Right lung (tissue), 5 donors: Measurements from ENCODE around the gene ZCCHC3. TPM values are rescaled to one million over a fixed set of nuclear protein-coding genes. Genes with fewer than 3 reads are reported as not detected.

ENCODE experiments used
- DNase-seq, 2 donors: peaks; one replicate each; pipeline ENCODE4 v3.0.0-alpha.2; 2013
- polyA plus RNA-seq, 5 donors: library from polyadenylated mRNA; unstranded; fragments of 120-200 nt; gene quantifications; one replicate each; pipeline versions ENCODE4 v1.2.1 to v1.2.3, GENCODE V29; 2013; ENCODE audit warnings: inconsistent platforms in 1 of 5, low replicate concordance in 1 of 5; ENCODE audit not compliant: insufficient read length in 5 of 5, insufficient read depth in 1 of 5

Gene ZCCHC3
- polyA plus RNA-seq, 5 donors, result 40.2 to 50.2 (median 43.3) TPM

GRCh38 chr20:310645-311044 lies 13.3 kb downstream of the ZCCHC3 start:
- DNase-seq, result no peak

GRCh38 chr20:311609-312008 lies 14.2 kb downstream of the ZCCHC3 start:
- no peak for DNase-seq

GRCh38 chr20:312067-312466 lies 14.7 kb downstream of the ZCCHC3 start:
- DNase-seq, result no peak

GRCh38 chr20:312866-313265 lies 15.5 kb downstream of the ZCCHC3 start:
- DNase-seq, result no peak

GRCh38 chr20:313402-313801 lies 16.0 kb downstream of the ZCCHC3 start:
- no peak for DNase-seq

- DNase-seq, result no peak
Observed at GRCh38 chr20:313948-314347, 16.6 kb downstream of the ZCCHC3 start.

- no peak for DNase-seq
Observed at GRCh38 chr20:316316-317068, 19.1 kb downstream of the ZCCHC3 start.

- DNase-seq, result peak; percentile 89
Observed at GRCh38 chr20:324177-325044, 27.0 kb downstream of the ZCCHC3 start.

- DNase-seq, result peak; percentile 94 to 95
Observed at GRCh38 chr20:325045-325888, 27.9 kb downstream of the ZCCHC3 start, which contains the start of gene SOX12. Gene SOX12, plus strand, starts transcription at chr20:325552. Its CDS starts 373 bp downstream, at chr20:325925.

- peak; percentile 60 to 67 for DNase-seq
Observed at GRCh38 chr20:325889-326644, 28.7 kb downstream of the ZCCHC3 start.

- DNase-seq, result no peak
Observed at GRCh38 chr20:326645-327185, 29.3 kb downstream of the ZCCHC3 start.

- peak; percentile 96 to 97 for DNase-seq
Observed at GRCh38 chr20:327186-328026, 30.0 kb downstream of the ZCCHC3 start.

GRCh38 chr20:328027-328974 lies 30.9 kb downstream of the ZCCHC3 start:
- DNase-seq, result no peak

- DNase-seq, result no peak
Observed at GRCh38 chr20:328975-329695, 31.8 kb downstream of the ZCCHC3 start.

GRCh38 chr20:329851-330232 lies 32.5 kb downstream of the ZCCHC3 start:
- no peak for DNase-seq

- peak; percentile 56 to 63 for DNase-seq
Observed at GRCh38 chr20:330233-331149, 33.1 kb downstream of the ZCCHC3 start.

- DNase-seq, result no peak
Observed at GRCh38 chr20:334578-334977, 37.2 kb downstream of the ZCCHC3 start.
